B cell (primary cell): ENCODE data around the gene SWT1. TPM values are rescaled to one million over a fixed set of nuclear protein-coding genes. Genes with fewer than 3 reads are reported as not detected.

Source experiments
- ATAC-seq: fragments of 200-7000 bp; cut with Tn5 transposase; one replicate; pipeline ENCODE4 v1.10.0; 2021; ENCODE audit warnings: low read depth, mild to moderate bottlenecking, moderate number of reproducible peaks, moderate library complexity
- CTCF ChIA-PET: fragments of 350-600 bp; sonication (Branson Sonifier 250); formaldehyde crosslinking; loops from one replicate; lab custom pipeline; 2021; ENCODE audit warnings: antibody characterized with exemption, inconsistent platforms; lab: Charles Lee
- POLR2A ChIA-PET: fragments of 350-600 bp; sonication (Branson Sonifier 250); formaldehyde crosslinking; loops from one replicate; lab custom pipeline; 2021; ENCODE audit warnings: antibody characterized with exemption; lab: Charles Lee
- DNase-seq: peaks from one replicate; pipeline ENCODE4 v3.0.0; 2013
- H2AFZ ChIP-seq: 2 replicates; pipeline ENCODE4 v1.6.1; 2012; ENCODE audit warnings: mild to moderate bottlenecking, low read depth, low read length; ENCODE audit not compliant: insufficient read depth, poor library complexity, severe bottlenecking
- H3K27ac ChIP-seq, 2 donors: 1 replicate in 1 of 2; 2 replicates in 1 of 2; pipeline ENCODE4 v1.5.1; 2012 to 2013; ENCODE audit warnings: low read length in 2 of 2, mild to moderate bottlenecking in 2 of 2, moderate library complexity in 1 of 2
- H3K27me3 ChIP-seq, 4 experiments: fragments of 200-600 bp in 1 of 4; sonication (generic) in 1 of 4; replicated peaks in 1 of 4; 1 replicate in 2 of 4; 2 replicates in 2 of 4; pipeline versions ENCODE4 v1.6.1 to v1.7.0; 2013 to 2016; ENCODE audit warnings: low read length in 3 of 4, mild to moderate bottlenecking in 2 of 4, mixed read lengths in 1 of 4, moderate library complexity in 1 of 4; ENCODE audit not compliant: insufficient read depth in 4 of 4, control insufficient read depth in 3 of 4; ENCODE audit errors: control extremely low read depth in 1 of 4
- H3K36me3 ChIP-seq, 2 experiments: replicated peaks in 1 of 2; 1 replicate in 1 of 2; 2 replicates in 1 of 2; pipeline versions ENCODE4 v1.6.1 to v1.7.1; 2013; ENCODE audit warnings: low read length in 1 of 2; ENCODE audit not compliant: insufficient read depth in 2 of 2, control insufficient read depth in 1 of 2; ENCODE audit errors: control extremely low read depth in 1 of 2, extremely low read depth in 1 of 2
- H3K4me1 ChIP-seq, 2 donors: fragments of 200-600 bp in 1 of 2; sonication (generic) in 1 of 2; 1 replicate in 1 of 2; 2 replicates in 1 of 2; pipeline versions ENCODE4 v1.5.1 to v1.6.1; 2013 to 2017; ENCODE audit warnings: low read length in 2 of 2; ENCODE audit not compliant: control insufficient read depth in 2 of 2, insufficient read depth in 2 of 2
- H3K4me2 ChIP-seq: replicated peaks from 2 replicates; pipeline ENCODE3; 2012; ENCODE audit warnings: mild to moderate bottlenecking, low read depth, low read length; ENCODE audit not compliant: poor library complexity, severe bottlenecking
- H3K4me3 ChIP-seq, 5 experiments: fragments of 200-600 bp in 1 of 5; sonication (generic) in 1 of 5; 1 replicate in 3 of 5; 2 replicates in 2 of 5; pipeline versions ENCODE4 v1.5.1 to v1.7.0; 2011 to 2016; ENCODE audit warnings: low read length in 4 of 5, mild to moderate bottlenecking in 4 of 5, low read depth in 2 of 5, control low read depth in 1 of 5, moderate library complexity in 1 of 5; ENCODE audit not compliant: insufficient read depth in 1 of 5; ENCODE audit errors: control extremely low read depth in 1 of 5, extremely low read depth in 1 of 5
- H3K79me2 ChIP-seq: fragments of 200-600 bp; sonication (generic); one replicate; pipeline ENCODE4 v1.6.0; 2016; ENCODE audit warnings: low read length; ENCODE audit not compliant: control insufficient read depth, insufficient read depth
- H3K9ac ChIP-seq: fragments of 200-600 bp; sonication (generic); 2 replicates; pipeline ENCODE4 v1.6.1; 2017; ENCODE audit warnings: mild to moderate bottlenecking, low read length, moderate library complexity
- H3K9me3 ChIP-seq, 3 donors: one replicate each; pipeline versions ENCODE4 v1.6.1 to v1.7.1; 2013; ENCODE audit warnings: low read length in 2 of 3; ENCODE audit not compliant: control insufficient read depth in 2 of 3, insufficient read depth in 1 of 3; ENCODE audit errors: control extremely low read depth in 1 of 3
- H4K20me1 ChIP-seq: 2 replicates; pipeline ENCODE4 v1.6.0; 2012; ENCODE audit warnings: mild to moderate bottlenecking, low read length; ENCODE audit not compliant: insufficient read depth, control insufficient read depth, poor library complexity, severe bottlenecking
- H3K27ac Mint-ChIP-seq: one replicate; pipeline ENCODE4 v1.8.0; 2021; ENCODE audit warnings: mixed read lengths
- H3K27me3 Mint-ChIP-seq: one replicate; pipeline ENCODE4 v1.8.0; 2021; ENCODE audit warnings: mixed read lengths
- H3K4me1 Mint-ChIP-seq: one replicate; pipeline ENCODE4 v1.8.0; 2021; ENCODE audit warnings: mixed read lengths
- H3K4me3 Mint-ChIP-seq: one replicate; pipeline ENCODE4 v1.8.0; 2021; ENCODE audit warnings: mixed read lengths
- H3K9me3 Mint-ChIP-seq: one replicate; pipeline ENCODE4 v1.8.0; 2022; ENCODE audit warnings: mixed read lengths; ENCODE audit not compliant: insufficient read depth
- EZH2 ChIP-seq: IDR thresholded peaks from 2 replicates; pipeline ENCODE4 v1.6.1; 2012; ENCODE audit warnings: borderline replicate concordance, low read depth, mild to moderate bottlenecking, moderate library complexity, low read length; ENCODE audit not compliant: insufficient read depth, poor library complexity, severe bottlenecking
- WGBS: methylation state at CpG from one replicate; pipeline ENCODE4 v1.1.5; 2013; ENCODE audit warnings: missing lambda C conversion rate; ENCODE audit not compliant: insufficient coverage; 5-methylcytosine and 5-hydroxymethylcytosine counted together
- intact Hi-C: fragments of 100-400 bp; cut with micrococcal nuclease; formaldehyde crosslinking; loops from one replicate; pipeline ENCODE4 v1.10.0; 2022
- polyA plus RNA-seq: library from polyadenylated mRNA; depleted of rRNA; stranded (reverse); fragments of >200 nt; gene quantifications from 2 replicates; pipeline ENCODE4 v1.2.3, GENCODE V29; 2012
- total RNA-seq, 2 donors: library from RNA; stranded (reverse); fragments of 120-200 nt in 1 of 2; gene quantifications; 1 replicate in 1 of 2; 2 replicates in 1 of 2; pipeline versions ENCODE4 v1.2.3 to v1.2.4, GENCODE V29; 2013 to 2022
- TF ChIP-seq, protein P1 (sequence below): fragments of 200-600 bp; IDR thresholded peaks from one replicate; pipeline ENCODE4 v1.8.0; 2022; ENCODE audit warnings: antibody characterized with exemption, mild to moderate bottlenecking

SWT1 gene
- total and polyA plus RNA-seq, 2 donors (not counting 1 experiment from before 2014, with no cell fraction given): 2.1 to 8.5 TPM

DNA sequence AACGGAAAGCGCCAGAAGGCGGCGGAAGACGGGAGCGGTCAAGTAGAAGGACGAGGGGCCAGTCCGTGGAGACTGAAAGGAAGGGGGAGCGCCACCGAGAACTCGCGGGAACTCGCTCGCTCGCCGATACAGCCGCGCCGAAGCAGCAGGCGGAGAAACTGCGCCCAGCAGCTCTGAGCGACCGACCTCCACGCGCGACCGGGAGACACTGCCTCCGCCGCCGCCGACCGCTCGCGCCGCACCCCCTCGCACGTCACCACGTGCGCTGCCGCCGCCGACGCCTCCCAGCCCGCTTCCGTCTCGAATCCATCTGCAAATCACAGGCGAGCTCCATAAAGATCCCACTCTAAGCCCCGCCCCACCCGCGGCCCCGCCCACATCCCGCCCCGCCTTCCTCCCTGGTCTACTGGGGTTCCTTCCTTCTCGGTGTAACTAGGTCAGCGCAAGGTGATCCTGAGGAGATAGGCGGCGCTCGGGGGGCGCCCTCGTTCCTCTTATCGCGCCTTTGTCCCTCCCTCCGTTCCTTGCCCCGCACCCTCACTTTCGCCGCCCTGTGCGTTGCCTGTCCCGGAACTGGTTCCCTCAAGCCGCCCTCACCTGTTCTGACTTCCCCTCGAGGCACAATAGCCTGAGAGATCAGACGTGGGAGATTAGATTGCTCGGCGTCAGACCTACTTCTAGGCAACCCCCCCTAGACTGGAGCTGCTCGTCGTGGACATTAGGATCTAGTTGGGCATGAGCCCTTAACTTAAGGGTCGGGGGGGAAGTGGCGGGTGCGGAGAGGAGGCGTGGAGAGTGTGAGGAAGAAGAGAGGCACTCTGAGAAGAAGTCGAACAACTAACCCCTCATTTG lies 160.3 kb downstream of the SWT1 start, which contains the start of gene IVNS1ABP:
Gene IVNS1ABP (minus strand): TSS at position 210 of the 852 bp plus-strand sequence. CDS start 7,750 bp downstream, outside the sequence.
- ChIA-PET POLR2A (interaction anchor here (0.6 to 2.9 kb wide), 13 partner anchors 22 to 1549 kb away, joined by 3 to 11 read pairs (median 5); no protein-coding TSS in a partner anchor), CTCF (interaction anchor here (0.7 to 5.0 kb wide), 9 partner anchors 147 to 512 kb away, joined by 4 to 50 read pairs (median 9); no protein-coding TSS in a partner anchor)
- ATAC-seq (peak; percentile 76), DNase-seq (peak; percentile 98)
- intact Hi-C loops: loop anchor here (1.0 to 10.0 kb wide), 13 partner anchors 22 to 1725 kb away; partner anchors contain the start of genes NCF2, ODR4, RNF2 and SWT1
- Histone ChIP-seq H3K27me3 (no peaks in the 10 kb centered on the region), H3K9ac (peak within 1 kb of the TSS; percentile 95), H3K9me3 (peaks cover 0 to 8% (median 0%) of the 10 kb centered on the region in 3 donors), H2AFZ (peak within 1 kb of the TSS; percentile 83), H3K4me2 (peak within 1 kb of the TSS; percentile 96), H3K4me3 (peak within 1 kb of the TSS; percentile 94 to 98 (median 96)), H3K79me2 (peaks cover 46% of the 10 kb centered on the region), H4K20me1 (peaks cover 38% of the 10 kb centered on the region), H3K27ac (peak within 1 kb of the TSS; percentile 95 to 98), H3K36me3 (no peaks in the 10 kb centered on the region), H3K4me1 (peaks cover 34 to 41% of the 10 kb centered on the region in 2 donors)
- Mint-ChIP-seq H3K9me3 (no peaks in the 10 kb centered on the region), H3K27me3 (no peaks in the 10 kb centered on the region), H3K4me3 (peak within 1 kb of the TSS; percentile 92), H3K27ac (peak within 1 kb of the TSS; percentile 98), H3K4me1 (peaks cover 49% of the 10 kb centered on the region)
- TF ChIP-seq, protein P1, sequence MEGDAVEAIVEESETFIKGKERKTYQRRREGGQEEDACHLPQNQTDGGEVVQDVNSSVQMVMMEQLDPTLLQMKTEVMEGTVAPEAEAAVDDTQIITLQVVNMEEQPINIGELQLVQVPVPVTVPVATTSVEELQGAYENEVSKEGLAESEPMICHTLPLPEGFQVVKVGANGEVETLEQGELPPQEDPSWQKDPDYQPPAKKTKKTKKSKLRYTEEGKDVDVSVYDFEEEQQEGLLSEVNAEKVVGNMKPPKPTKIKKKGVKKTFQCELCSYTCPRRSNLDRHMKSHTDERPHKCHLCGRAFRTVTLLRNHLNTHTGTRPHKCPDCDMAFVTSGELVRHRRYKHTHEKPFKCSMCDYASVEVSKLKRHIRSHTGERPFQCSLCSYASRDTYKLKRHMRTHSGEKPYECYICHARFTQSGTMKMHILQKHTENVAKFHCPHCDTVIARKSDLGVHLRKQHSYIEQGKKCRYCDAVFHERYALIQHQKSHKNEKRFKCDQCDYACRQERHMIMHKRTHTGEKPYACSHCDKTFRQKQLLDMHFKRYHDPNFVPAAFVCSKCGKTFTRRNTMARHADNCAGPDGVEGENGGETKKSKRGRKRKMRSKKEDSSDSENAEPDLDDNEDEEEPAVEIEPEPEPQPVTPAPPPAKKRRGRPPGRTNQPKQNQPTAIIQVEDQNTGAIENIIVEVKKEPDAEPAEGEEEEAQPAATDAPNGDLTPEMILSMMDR: peak; percentile 39
- TF ChIP-seq EZH2: no peak
- WGBS: under 1% methylated on average over 64 of the region's 80 CpGs
